Mammary epithelial cell (primary cell): ENCODE data around the gene BCL10.

Source experiments
- EZH2 ChIP-seq: IDR thresholded peaks from 2 replicates; pipeline ENCODE4 v1.6.1; 2012; ENCODE audit warnings: low read length, inconsistent platforms, borderline replicate concordance
- TF ChIP-seq, protein P1 (sequence below), 2 donors: IDR thresholded peaks in 1 of 2; conservative IDR thresholded peaks in 1 of 2; 2 replicates each; pipeline ENCODE4 v1.5.1; 2011 to 2012; ENCODE audit warnings: inconsistent platforms in 2 of 2, low read length in 2 of 2, mild to moderate bottlenecking in 2 of 2, control low read depth in 1 of 2, low read depth in 1 of 2; ENCODE audit not compliant: insufficient read depth in 1 of 2; ENCODE audit errors: extremely low read depth in 1 of 2

DNA sequence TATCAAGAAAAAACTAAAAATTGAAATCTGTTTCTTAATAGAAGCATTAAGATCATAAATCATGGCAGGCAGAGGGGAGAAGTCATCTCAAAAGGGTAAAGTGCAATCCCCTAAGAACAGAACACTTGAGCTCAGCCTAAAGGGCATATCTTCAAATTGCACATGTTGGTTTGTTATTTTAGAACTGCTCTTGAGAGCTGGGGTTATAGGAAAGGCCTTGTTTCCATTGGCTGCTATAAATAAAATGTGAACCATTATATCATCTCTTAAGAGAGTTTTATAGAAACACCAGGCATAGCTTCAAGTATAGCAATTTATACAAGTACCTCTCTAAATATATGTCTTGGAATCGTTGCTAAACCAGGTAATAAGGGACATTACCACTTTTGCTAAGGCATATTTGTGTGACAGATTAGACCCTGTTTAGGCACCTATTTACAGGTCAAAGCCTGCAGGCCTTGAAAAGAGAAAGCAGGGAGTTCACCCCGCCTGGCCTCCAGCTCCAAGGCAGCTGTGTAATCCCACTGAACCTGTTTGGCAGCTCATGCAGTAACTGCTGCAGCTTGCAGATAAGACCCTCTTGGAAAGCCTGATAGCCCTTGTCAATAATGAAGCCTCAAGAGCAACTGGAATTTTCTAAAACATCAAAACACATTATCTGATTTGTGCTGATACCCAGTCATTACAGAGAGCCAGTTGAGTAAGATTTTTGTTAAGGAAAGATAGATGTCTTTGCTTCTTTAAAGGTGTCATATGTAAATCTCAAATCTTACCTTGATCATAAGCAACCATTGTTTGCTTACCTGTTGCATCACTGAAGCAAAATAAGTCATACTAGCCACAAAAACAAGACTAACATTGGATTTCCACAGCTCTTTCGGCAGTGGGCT is 51.5 kb downstream of the BCL10 start:
- TF ChIP-seq, protein P1, sequence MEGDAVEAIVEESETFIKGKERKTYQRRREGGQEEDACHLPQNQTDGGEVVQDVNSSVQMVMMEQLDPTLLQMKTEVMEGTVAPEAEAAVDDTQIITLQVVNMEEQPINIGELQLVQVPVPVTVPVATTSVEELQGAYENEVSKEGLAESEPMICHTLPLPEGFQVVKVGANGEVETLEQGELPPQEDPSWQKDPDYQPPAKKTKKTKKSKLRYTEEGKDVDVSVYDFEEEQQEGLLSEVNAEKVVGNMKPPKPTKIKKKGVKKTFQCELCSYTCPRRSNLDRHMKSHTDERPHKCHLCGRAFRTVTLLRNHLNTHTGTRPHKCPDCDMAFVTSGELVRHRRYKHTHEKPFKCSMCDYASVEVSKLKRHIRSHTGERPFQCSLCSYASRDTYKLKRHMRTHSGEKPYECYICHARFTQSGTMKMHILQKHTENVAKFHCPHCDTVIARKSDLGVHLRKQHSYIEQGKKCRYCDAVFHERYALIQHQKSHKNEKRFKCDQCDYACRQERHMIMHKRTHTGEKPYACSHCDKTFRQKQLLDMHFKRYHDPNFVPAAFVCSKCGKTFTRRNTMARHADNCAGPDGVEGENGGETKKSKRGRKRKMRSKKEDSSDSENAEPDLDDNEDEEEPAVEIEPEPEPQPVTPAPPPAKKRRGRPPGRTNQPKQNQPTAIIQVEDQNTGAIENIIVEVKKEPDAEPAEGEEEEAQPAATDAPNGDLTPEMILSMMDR (conservative IDR thresholded peaks at IDR 0.05 in 1 of 2, IDR thresholded peaks at IDR 0.05 in 1 of 2; ENCODE audit: extremely low read depth in 1 of 2, insufficient read depth in 1 of 2, low read depth in 1 of 2, low read length in 2 of 2): no peak
- TF ChIP-seq EZH2: no peak
